MM.1S (cell line): Measurements from ENCODE around the gene LYRM4.

Experiments
- DNase-seq: peaks from one replicate; pipeline ENCODE4 v3.0.0-alpha.2; 2015
- H2AFZ ChIP-seq: fragments of 300-600 bp; sonication (generic); 2 replicates; pipeline ENCODE4 v1.6.0; 2016; ENCODE audit warnings: antibody characterized with exemption, low read length
- H3F3A ChIP-seq: fragments of 300-600 bp; sonication (generic); 2 replicates; pipeline ENCODE4 v1.6.1; 2016; ENCODE audit warnings: mild to moderate bottlenecking, antibody characterized with exemption, low read length, moderate library complexity, mixed read lengths; ENCODE audit not compliant: insufficient read depth
- H3K27ac ChIP-seq: fragments of 300-600 bp; sonication (generic); 2 replicates; pipeline ENCODE4 v1.5.1; 2016; ENCODE audit warnings: mild to moderate bottlenecking, low read length
- H3K27me3 ChIP-seq: fragments of 300-600 bp; sonication (generic); replicated peaks from 2 replicates; pipeline ENCODE4 v1.6.0; 2016; ENCODE audit warnings: low read length; ENCODE audit not compliant: insufficient read depth
- H3K36me3 ChIP-seq: fragments of 300-600 bp; sonication (generic); replicated peaks from 2 replicates; pipeline ENCODE4 v1.6.1; 2016; ENCODE audit warnings: mild to moderate bottlenecking, low read length, mixed read lengths; ENCODE audit not compliant: insufficient read depth
- H3K4me1 ChIP-seq: fragments of 300-600 bp; sonication (generic); 2 replicates; pipeline ENCODE4 v1.6.1; 2016; ENCODE audit warnings: low read length, mixed read lengths
- H3K4me2 ChIP-seq: fragments of 300-600 bp; sonication (generic); 2 replicates; pipeline ENCODE4 v1.6.0; 2016; ENCODE audit warnings: low read depth, low read length
- H3K4me3 ChIP-seq: fragments of 300-600 bp; sonication (generic); 2 replicates; pipeline ENCODE4 v1.5.1; 2016; ENCODE audit warnings: low read length, mixed read lengths
- H3K79me2 ChIP-seq: fragments of 300-600 bp; sonication (generic); 2 replicates; pipeline ENCODE4 v1.6.1; 2016; ENCODE audit warnings: mixed run types, low read length, mixed read lengths
- H3K9ac ChIP-seq: fragments of 300-600 bp; sonication (generic); 2 replicates; pipeline ENCODE4 v1.6.1; 2016; ENCODE audit warnings: low read length, mixed read lengths
- H3K9me2 ChIP-seq: fragments of 300-600 bp; sonication (generic); replicated peaks from 2 replicates; pipeline ENCODE4 v1.6.1; 2016; ENCODE audit warnings: mild to moderate bottlenecking, low read length, mixed read lengths; ENCODE audit not compliant: insufficient read depth
- H3K9me3 ChIP-seq: fragments of 300-600 bp; sonication (generic); replicated peaks from 2 replicates; pipeline ENCODE4 v1.6.1; 2016; ENCODE audit warnings: mild to moderate bottlenecking, low read length, mixed read lengths; ENCODE audit not compliant: insufficient read depth
- H4K20me1 ChIP-seq: fragments of 300-600 bp; sonication (generic); 2 replicates; pipeline ENCODE4 v1.6.1; 2016; ENCODE audit warnings: mild to moderate bottlenecking, low read length, moderate library complexity, mixed read lengths; ENCODE audit not compliant: insufficient read depth
- CTCF ChIP-seq: fragments of 300-600 bp; sonication (generic); IDR thresholded peaks from 2 replicates; pipeline ENCODE4 v1.5.1; 2016; ENCODE audit warnings: antibody characterized with exemption, low read length, mixed read lengths
- EZH2 ChIP-seq: fragments of 300-600 bp; sonication (generic); optimal IDR thresholded peaks from 2 replicates; pipeline ENCODE3; 2017; ENCODE audit warnings: low read depth, mild to moderate bottlenecking, antibody characterized with exemption, low read length, mixed read lengths
- EZH2phosphoT487 ChIP-seq: fragments of 300-600 bp; sonication (generic); IDR thresholded peaks from 2 replicates; pipeline ENCODE4 v1.6.1; 2018; ENCODE audit warnings: antibody characterized with exemption, low read length

The LYRM4 gene

DNA sequence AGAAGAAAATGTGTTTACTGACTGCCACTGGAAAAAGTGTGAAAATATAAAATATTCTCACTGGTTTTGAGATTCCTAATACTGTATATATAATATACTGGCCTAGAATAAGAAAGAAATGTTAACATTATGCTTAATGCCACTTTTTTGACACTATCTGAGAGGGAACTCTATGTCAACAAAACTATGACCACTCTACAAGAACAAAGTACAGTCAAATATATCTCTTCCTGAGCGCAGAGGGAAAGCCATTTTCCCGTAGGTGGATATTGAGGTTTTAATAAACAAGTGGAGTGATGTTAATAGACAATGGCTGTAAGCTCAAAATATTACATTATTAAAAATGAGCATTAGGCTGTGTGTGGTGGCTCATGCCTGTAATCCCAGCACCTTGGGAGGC, 24.9 kb downstream of the LYRM4 start:
- Histone ChIP-seq H3K4me1 (no peaks in the 10 kb centered on the region), H3K27ac (no peak overlapping the region), H3K4me3 (no peak overlapping the region), H3K27me3 (no peaks in the 10 kb centered on the region), H4K20me1 (no peaks in the 10 kb centered on the region), H3K36me3 (no peaks in the 10 kb centered on the region), H3K9me3 (no peaks in the 10 kb centered on the region), H3F3A (no peaks in the 10 kb centered on the region), H3K9ac (no peak overlapping the region), H3K9me2 (no peaks in the 10 kb centered on the region), H3K4me2 (no peak overlapping the region), H2AFZ (no peak overlapping the region), H3K79me2 (no peaks in the 10 kb centered on the region)
- DNase-seq = no peak
- no peak for TF ChIP-seq EZH2phosphoT487
- TF ChIP-seq EZH2 = no peak

GRCh38 chr6:5234874-5235273, 25.9 kb downstream of the LYRM4 start:
- no peak for DNase-seq
- no peaks in the 10 kb centered on the region for H3K36me3 ChIP-seq
- H3K9me3 ChIP-seq = no peaks in the 10 kb centered on the region
- no peak overlapping the region for H3K4me3 ChIP-seq
- H2AFZ ChIP-seq = no peak overlapping the region
- no peaks in the 10 kb centered on the region for H3K9me2 ChIP-seq
- TF ChIP-seq EZH2phosphoT487 (no peak), CTCF (no peak), EZH2 (no peak)
- H3K4me1 ChIP-seq = no peaks in the 10 kb centered on the region
- H4K20me1 ChIP-seq = no peaks in the 10 kb centered on the region
- no peak overlapping the region for H3K4me2 ChIP-seq
- H3K79me2 ChIP-seq = no peaks in the 10 kb centered on the region
- no peaks in the 10 kb centered on the region for H3F3A ChIP-seq
- H3K9ac ChIP-seq = no peak overlapping the region
- H3K27ac ChIP-seq = no peak overlapping the region
- no peaks in the 10 kb centered on the region for H3K27me3 ChIP-seq

- Histone ChIP-seq H3K27ac (no peak overlapping the region), H3K9me2 (no peaks in the 10 kb centered on the region), H4K20me1 (no peaks in the 10 kb centered on the region), H3K9me3 (no peaks in the 10 kb centered on the region), H3K36me3 (no peaks in the 10 kb centered on the region), H3K27me3 (no peaks in the 10 kb centered on the region), H3K9ac (no peak overlapping the region), H3K4me2 (no peak overlapping the region), H3K4me3 (no peak overlapping the region), H3F3A (no peaks in the 10 kb centered on the region), H2AFZ (no peak overlapping the region), H3K4me1 (no peaks in the 10 kb centered on the region), H3K79me2 (no peaks in the 10 kb centered on the region)
- TF ChIP-seq EZH2phosphoT487 = no peak
- no peak for TF ChIP-seq CTCF
- TF ChIP-seq EZH2 = no peak
- no peak for DNase-seq
These were observed 29.5 kb downstream of the LYRM4 start for GRCh38 chr6:5231289-5231688.

- Histone ChIP-seq H3K27ac (no peak overlapping the region), H3K9me3 (no peaks in the 10 kb centered on the region), H3K9ac (no peak overlapping the region), H3K4me1 (peaks cover 4% of the 10 kb centered on the region; the same call in 1 of the 2 replicates), H2AFZ (no peak overlapping the region), H3K36me3 (no peaks in the 10 kb centered on the region), H3K4me3 (no peak overlapping the region), H3F3A (no peaks in the 10 kb centered on the region), H3K27me3 (no peaks in the 10 kb centered on the region), H4K20me1 (no peaks in the 10 kb centered on the region), H3K79me2 (no peaks in the 10 kb centered on the region), H3K4me2 (no peak overlapping the region), H3K9me2 (no peaks in the 10 kb centered on the region)
- DNase-seq = no peak
- TF ChIP-seq EZH2 = no peak
- TF ChIP-seq CTCF = no peak
- TF ChIP-seq EZH2phosphoT487 = no peak
These were observed 30.7 kb downstream of the LYRM4 start for GRCh38 chr6:5230081-5230480.
